Hematopoietic multipotent progenitor cell treated with erythropoietin and hydrocortisone succinate and interleukin-3 and kit ligand, for 8 days (in vitro differentiated cells): ENCODE measurements around the gene FGF18.

ENCODE experiments used
- DNase-seq: peaks from one replicate; pipeline ENCODE4 v3.0.0-alpha.2; 2015

FGF18 gene

GRCh38 chr5:171506951-171507350, 87.5 kb downstream of the FGF18 start:
- DNase-seq, result no peak
